HG02885 (cell line): ENCODE results near the gene JMJD6.
A peak's percentile ranks its signal among the peaks of the same experiment; 100 is the strongest.
"Not testable (repeated sequence)": the region's sequence is repeated elsewhere in the genome, so short reads cannot be mapped to it uniquely, and the experiment has no call there.

Source experiments
- ATAC-seq: cut with Tn5 transposase; IDR thresholded peaks from one replicate; pipeline ENCODE4 v1.9.1; 2021; ENCODE audit warnings: mild to moderate bottlenecking; ENCODE audit not compliant: unreplicated experiment, poor library complexity

Gene JMJD6

GRCh38 chr17:76726231-76726775 lies at the start of gene JMJD6:
JMJD6 (minus strand) TSS chr17:76726606; CDS start chr17:76726475, 131 bp downstream.
- peak; percentile 79 for ATAC-seq

GRCh38 chr17:76775021-76775600 lies 48.7 kb upstream of the JMJD6 start:
- no peak for ATAC-seq

DNA sequence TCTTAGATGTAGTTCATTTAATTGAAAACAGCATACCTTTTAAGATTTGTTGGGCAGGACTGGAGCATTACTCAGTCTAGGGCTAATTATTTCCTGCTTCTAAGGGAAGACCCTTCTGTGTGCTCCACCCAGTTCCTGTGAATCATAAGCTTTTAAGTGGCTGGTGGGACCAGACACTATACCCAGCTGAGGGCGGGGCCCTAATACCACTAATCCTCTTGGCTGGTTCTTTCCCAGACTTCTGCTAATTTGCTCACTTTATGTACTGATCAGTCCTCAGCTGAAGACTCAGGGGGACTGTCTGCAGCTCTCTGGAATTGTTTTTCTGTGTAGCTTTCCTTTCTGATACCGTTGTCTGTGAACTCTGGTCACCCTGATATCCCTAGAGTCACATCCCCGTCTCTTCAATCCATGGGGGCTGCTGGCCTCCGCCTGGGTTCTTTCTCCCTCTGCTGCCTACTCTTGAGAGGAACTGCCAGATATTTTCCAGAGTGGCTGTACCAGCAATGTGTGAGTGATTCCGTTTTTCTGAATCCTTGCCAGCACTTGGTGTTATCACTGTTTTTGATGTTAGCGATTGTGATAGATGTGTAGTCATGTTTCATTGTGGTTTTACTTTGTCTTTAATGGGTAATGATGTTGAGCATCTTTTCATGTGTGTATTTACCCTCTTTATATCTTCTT lies 46.6 kb upstream of the JMJD6 start:
- ATAC-seq = no peak

- ATAC-seq = no peak
These were observed 32.2 kb upstream of the JMJD6 start for GRCh38 chr17:76758570-76758969.

GRCh38 chr17:76757256-76757655 lies 30.9 kb upstream of the JMJD6 start:
- no peak for ATAC-seq

DNA sequence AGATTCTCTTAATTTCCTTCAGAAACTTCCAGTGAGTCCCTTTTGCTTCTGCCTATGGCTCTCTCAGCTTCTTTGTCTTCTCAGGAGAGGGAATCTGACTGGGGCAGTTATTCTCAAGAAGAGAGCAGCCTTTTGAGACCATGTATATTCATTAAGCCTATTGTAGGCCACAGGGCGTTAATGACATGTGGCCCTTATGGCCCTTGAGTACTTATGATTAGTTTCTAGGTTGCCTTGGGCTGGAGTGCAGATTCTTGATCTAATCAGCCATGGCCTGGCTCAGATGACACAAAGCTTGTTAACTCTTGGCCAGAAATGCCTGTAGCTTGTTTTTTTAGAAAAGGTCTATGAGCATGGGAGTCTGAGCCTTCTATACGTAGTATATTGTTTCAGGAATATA lies 28.9 kb upstream of the JMJD6 start:
- no peak for ATAC-seq

- ATAC-seq = no peak
These were observed 26.9 kb upstream of the JMJD6 start for GRCh38 chr17:76753061-76753961.

DNA sequence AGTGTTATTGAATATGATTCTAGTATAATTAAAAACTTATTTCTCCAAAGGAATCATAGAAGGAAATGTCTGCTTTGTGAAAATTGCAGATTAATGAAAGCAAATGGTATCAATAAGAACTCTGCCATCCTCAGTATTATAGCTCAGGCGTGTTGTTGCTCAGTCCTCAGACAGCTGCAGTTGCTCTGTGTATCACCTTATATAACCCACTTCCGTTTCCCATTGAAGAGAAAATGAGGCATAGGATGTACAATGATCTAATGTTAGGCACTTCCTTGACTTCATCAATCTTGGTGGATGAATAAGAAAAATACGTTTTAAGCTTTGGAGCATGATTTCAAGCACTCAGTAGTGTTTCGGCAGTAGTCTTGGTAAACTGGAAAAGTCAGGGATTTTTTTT lies 25.6 kb upstream of the JMJD6 start:
- no peak for ATAC-seq

GRCh38 chr17:76751416-76751993 lies 25.1 kb upstream of the JMJD6 start:
- ATAC-seq = no peak

- ATAC-seq = no peak
These were observed 22.3 kb upstream of the JMJD6 start for GRCh38 chr17:76748657-76749056.

GRCh38 chr17:76747716-76748363 lies 21.4 kb upstream of the JMJD6 start:
- ATAC-seq = no peak

DNA sequence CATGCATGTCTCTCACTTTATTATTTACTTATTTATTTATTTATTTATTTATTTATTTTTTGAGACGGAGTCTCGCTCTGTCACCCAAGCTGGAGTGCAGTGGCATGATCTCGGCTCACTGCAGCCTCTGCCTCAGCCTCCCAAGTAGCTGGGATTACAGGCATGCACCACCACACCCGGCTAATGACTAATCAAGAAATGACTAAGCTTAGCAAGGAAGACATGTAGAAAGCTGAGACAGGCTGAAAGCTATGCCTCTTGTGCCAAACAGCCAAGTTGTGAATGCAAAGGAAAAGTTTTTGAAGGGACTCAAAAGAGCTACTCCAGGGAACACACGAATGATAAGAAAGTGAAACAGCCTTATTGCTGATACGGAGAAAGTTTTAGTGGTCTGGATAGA lies 19.4 kb upstream of the JMJD6 start:
- ATAC-seq = not testable (repeated sequence)

- no peak for ATAC-seq
These were observed 18.3 kb upstream of the JMJD6 start for GRCh38 chr17:76744747-76745146.

- ATAC-seq = no peak
These were observed 16.6 kb upstream of the JMJD6 start for GRCh38 chr17:76742958-76743357.

DNA sequence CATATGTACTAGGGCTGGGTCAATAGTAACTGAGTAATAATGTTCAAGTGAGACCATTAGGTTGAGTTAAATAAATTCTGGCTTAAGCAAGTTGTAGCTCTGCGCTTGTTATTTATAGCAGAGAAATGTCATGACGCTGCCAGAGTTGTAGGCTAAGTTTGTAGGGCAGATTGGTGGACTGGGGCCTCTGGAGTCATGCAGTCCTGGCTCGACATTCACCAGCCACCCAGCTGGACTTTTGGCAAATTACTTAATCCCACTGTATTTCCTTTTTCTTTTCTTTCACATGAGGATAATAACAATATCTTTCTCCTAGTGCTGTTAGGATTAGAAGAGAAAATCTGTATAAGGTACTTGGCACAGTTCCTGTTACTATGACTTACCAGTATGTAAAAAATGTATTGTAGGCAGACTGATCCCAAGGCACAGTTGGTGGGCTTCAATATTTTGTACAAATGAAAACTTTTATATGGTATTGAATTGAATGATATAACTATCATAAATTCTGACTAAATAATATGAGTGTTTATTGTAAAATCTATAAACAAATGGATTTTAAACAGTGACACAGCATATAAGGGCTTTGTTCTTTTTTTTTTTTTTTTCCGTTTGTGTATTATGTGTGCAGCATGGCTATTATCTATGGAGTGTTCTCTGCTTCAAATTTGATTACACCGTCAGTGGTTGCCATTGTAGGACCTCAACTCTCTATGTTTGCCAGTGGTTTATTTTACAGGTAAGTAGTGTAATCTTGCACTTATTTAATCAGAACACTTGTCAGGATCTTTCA lies 14.1 kb upstream of the JMJD6 start:
- ATAC-seq = no peak

DNA sequence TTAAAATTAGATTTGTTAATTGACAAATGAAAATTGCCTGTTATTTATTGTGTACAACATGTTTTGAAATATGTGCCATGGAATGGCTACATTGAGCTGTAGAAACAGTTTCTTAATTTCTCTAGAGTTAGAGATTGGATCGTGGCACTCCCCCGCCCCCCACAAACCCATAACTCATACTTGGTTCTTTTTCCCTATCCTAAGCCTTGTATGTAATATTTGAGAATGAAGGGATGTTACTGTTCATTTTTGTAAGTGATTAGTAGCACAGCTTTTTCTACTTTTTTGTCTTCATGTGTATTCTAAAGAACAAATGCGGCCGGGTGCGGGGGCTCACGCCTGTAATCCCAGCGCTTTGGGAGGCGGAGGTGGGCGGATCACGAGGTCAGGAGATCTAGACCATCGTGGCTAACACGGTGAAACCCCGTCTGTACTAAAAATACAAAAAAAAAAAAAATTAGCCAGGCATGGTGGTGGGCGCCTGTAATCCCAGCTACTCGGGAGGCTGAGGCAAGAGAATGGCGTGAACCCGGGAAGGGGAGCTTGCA lies 13.2 kb upstream of the JMJD6 start:
- ATAC-seq = not testable (repeated sequence)

DNA sequence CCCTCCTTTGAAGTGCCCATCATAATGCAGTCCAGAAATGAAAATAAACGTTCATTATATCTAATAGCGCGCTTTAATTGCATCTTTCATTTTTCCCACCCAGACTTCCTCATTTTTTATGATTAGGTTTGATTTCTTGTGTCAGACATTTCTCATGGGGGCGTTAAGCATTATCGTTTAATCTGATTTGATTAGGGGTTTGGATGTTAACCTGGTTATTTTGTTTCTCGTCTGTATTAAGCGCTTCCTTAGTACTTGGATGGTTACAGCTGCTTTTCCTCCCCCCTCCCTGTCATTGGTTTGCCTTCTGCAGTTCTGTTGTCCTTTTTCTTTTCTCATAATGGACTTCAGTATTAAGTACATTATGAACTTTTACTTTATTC lies 12.1 kb upstream of the JMJD6 start:
- no peak for ATAC-seq

DNA sequence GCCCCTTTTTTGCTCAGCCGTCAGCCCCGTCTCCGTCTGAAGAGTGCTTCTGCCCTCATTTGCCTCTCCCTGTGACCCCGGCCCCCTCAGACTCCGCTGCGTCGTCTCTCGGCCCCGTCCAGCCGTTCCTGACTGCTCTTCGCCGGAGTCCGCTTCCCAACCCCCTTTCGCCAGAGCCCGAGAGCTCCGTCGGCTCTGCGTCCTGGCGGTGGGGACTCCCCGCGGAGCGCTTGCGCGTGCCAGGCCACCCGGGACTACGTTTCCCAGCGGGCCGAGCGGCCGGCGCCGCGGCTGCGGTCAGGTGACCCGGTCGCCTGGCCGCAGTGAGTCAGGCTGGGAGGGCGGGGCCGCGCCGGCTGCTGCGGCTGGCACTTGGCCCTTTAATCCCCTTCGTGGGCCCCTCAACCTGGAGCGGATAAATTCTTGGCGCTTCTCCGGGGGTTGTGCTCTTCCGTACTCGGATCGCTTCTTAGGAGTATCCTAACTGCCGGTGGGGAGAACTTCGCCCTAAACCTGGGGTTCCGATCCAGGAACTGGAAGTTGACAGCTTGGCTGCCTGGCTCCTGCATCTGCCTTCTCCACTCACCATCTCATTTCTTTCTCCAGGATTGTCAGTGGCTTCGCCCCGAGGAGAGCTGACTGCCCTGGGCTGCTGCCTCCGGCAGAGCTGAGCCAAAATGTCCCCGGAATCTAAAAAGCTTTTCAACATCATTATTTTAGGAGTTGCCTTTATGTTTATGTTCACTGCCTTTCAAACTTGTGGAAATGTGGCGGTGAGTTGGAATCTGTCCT lies 11.5 kb upstream of the JMJD6 start, which contains the start of gene MFSD11:
MFSD11 (plus strand) TSS at position 444 of the 792 bp plus-strand sequence; CDS start at position 678, 234 bp downstream.
- ATAC-seq = peak; percentile 60
